A375 (cell line): ENCODE data around the gene SNX18. TPM values are rescaled to one million over a fixed set of nuclear protein-coding genes. Genes with fewer than 3 reads are reported as not detected.

Experiments
- total RNA-seq: library from RNA; depleted of rRNA; stranded (reverse); fragments of >200 nt; shearing (Covaris generic); gene quantifications from 2 replicates; pipeline ENCODE4 v1.2.3, GENCODE V29; 2014; rRNA removed

The SNX18 gene, protein sequence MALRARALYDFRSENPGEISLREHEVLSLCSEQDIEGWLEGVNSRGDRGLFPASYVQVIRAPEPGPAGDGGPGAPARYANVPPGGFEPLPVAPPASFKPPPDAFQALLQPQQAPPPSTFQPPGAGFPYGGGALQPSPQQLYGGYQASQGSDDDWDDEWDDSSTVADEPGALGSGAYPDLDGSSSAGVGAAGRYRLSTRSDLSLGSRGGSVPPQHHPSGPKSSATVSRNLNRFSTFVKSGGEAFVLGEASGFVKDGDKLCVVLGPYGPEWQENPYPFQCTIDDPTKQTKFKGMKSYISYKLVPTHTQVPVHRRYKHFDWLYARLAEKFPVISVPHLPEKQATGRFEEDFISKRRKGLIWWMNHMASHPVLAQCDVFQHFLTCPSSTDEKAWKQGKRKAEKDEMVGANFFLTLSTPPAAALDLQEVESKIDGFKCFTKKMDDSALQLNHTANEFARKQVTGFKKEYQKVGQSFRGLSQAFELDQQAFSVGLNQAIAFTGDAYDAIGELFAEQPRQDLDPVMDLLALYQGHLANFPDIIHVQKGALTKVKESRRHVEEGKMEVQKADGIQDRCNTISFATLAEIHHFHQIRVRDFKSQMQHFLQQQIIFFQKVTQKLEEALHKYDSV
- 23.9 and 28.1 TPM in 2 replicates for total RNA-seq

DNA sequence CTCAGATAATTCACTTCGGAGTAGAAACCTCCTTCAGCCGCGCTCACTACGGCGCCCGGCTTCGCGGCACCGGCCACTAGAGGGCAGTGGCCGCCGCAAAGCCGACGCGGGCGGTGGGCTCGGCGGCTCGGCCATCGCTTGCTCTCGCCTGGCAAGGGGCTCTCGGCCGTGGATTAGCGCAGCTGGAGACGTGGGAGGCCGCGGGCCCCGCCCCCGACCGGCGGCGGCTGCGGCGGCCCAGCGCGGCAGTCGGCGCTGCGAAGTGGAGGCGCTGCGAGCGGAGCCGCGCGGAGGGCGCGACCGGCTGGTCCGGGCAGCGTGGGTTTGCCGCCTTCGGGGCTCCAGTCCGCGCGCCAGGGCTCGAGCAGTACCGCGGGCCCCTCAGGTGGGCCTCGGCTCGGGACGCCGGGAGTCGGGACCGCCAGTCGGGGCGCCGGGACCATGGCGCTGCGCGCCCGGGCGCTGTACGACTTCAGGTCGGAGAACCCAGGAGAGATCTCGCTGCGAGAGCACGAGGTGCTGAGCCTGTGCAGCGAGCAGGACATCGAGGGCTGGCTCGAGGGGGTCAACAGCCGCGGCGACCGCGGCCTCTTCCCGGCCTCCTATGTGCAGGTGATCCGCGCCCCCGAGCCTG, at the start of gene SNX18:
SNX18 (plus strand) TSS at position 248 of the 634 bp plus-strand sequence; CDS start at position 442, 194 bp downstream.

Other genes with a start within 250 kb of the SNX18 start
- 11.9 and 15.6 TPM in 2 replicates for gene ARL15, start 207.2 kb upstream of the SNX18 start, total RNA-seq
- 2.5 and 3.1 TPM in 2 replicates for gene HSPB3, start 62.1 kb upstream of the SNX18 start, total RNA-seq